Measurements from ENCODE around the gene BANP.
"Not testable (repeated sequence)": the region's sequence is repeated elsewhere in the genome, so short reads cannot be mapped to it uniquely, and the experiment has no call there.

BANP gene

DNA sequence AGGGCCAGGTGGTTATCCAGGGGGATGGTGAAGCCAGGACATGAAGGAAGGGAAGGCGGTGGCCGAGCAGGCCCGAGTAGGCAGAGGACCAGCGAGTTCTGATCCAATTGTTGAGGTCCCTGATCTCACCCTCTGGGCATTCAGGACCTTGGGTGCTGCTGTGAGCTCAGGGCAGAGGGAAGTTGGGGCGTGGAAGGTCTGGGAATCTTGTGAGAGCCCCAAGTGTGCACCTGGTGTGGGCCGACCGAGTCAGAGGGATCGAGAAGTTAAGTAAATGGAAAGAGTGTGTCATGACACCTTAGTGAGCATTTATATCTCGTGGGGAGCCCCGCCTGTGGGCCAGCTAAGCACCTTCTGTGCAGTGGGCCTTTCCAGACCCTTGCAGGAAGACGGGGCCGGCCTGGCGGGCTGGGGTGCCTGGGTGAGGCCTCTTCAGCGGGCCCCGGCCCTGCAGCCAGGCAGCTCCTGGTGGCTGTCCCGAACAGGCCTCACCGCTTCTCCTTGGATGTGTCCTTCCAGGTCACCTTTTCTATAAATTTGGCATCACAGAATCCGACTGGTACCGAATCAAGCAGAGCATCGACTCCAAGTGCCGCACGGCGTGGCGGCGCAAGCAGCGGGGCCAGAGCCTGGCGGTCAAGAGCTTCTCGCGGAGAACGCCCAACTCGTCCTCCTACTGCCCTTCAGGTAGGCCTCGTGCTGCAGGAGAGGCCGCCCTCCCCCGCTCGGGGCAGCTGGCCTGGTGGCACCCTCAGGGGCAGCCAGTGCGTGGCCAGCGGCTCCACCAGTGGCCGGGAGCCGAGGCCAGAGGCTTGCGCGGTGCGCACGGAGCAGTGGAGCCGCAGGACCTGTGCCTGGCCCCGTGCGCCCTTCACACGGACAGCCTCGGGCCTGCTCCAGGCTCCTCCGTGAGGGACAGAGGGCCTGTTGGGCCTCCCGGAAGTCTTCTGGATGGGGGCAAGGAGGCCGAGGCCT, 76.0 kb downstream of the BANP start:
- in situ Hi-C loops (cut with HindIII; ENCODE audit: low sequenced_read_pairs) = no loop called here

DNA sequence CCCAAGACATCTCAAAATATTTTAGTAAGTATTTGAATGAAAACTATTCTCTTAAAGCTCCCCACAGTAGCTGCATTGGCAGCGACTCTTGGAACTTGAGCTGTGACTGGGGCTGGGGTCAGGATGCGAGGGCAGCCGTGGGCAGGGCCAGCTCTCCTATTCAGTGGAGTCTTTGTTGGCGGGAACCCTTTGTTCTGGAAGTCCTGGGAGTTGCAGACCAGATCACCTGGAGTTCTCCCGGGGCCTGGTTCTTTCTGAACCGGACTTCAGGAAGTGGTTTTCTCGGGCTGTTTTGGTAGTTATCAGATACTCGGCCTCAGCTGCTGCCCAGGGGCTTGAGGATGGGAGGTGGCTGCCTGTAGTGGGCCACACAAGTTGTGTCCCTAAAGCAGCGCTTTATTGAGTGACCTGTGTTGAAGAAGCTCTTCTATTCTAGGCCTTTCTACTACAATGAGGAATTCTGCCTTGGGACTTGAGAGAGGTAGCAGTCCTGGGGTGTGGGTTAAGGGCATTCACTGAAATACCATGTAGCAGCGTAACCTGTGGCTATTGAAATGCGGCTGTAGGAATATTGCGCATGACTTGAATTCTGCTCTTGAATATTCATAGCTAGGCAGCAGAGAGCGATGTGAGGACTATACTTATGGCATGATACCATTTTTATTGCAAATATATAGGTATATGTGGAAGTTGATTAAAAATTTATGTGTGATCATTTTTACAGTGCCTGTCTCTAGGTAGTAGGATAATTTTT, 77.1 kb downstream of the BANP start:
- in situ Hi-C loops (cut with HindIII; ENCODE audit: low sequenced_read_pairs) = not testable (repeated sequence)

DNA sequence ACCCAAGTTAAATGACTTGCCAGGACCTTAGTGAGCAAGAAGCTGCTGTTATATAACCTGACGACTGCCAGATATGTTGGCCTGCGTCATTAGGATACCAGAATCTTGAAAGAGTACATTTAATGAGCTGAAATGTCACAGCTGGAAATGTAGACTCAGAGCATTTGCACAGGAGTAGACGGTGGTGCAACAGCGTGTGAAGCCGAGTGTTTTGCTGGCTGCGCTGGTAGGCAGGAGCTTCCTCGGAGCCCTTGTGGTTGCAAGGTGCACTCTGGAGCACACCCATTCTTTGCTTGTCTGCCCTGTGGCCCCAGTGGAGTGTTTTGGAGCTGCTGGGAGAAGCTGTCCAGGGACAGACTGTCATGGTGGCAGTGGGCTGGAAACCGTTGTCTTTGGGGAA, 79.3 kb downstream of the BANP start:
- in situ Hi-C loops (cut with HindIII; ENCODE audit: low sequenced_read_pairs) = no loop called here

DNA sequence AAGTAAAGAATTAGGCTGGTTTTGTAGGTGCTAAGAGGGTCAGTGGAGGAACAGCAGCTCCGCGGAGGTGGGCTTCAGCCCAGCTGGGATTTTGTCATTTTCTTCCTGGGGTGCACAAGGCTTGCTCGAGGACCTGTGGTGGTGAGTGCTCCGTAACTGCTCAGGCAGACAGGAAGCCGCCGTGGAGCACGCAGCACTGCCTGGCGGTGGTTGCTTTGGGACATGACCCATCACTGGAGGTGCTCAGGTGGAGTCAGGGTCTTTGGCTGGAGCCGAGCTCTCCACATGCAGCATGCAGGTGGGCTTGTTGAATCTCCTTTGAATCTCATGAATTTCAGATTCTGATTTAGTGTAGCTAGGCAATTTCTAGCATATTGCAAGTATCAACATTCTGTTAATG, 79.7 kb downstream of the BANP start:
- in situ Hi-C loops (cut with HindIII; ENCODE audit: low sequenced_read_pairs) = not testable (repeated sequence)

DNA sequence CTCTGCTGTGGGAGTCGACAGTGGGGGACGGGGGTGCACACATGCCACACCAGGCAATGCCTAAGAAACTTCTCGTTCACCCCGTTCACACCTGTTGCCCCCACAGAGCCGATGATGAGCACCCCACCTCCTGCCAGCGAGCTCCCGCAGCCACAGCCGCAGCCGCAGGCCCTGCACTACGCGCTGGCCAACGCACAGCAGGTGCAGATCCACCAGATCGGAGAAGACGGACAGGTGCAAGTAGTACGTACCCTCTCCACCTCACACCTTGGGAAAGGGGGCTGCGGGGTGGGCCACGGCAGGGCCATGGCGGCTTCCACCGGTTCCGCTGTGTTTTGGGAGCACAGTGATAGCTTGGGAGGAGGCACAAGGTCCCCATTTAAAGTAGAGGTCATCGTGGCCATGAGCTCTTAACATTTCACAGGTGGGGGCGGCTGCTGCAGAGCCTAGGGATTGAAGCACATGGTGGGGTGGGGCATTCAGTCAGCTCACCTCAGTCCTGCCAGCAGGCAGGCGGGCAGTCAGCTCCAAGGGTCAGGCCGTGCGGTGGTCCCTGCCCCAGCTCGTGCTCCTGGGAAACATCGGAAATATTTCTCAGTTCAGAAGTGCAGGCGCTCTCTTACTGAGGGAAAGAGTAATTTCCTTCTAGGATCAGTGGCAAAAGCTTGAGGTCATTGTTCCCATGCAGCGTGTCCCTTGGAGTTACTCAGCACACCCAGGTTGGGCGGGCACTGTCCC, 81.9 kb downstream of the BANP start:
- in situ Hi-C loops (cut with HindIII; ENCODE audit: low sequenced_read_pairs) = not testable (repeated sequence)

DNA sequence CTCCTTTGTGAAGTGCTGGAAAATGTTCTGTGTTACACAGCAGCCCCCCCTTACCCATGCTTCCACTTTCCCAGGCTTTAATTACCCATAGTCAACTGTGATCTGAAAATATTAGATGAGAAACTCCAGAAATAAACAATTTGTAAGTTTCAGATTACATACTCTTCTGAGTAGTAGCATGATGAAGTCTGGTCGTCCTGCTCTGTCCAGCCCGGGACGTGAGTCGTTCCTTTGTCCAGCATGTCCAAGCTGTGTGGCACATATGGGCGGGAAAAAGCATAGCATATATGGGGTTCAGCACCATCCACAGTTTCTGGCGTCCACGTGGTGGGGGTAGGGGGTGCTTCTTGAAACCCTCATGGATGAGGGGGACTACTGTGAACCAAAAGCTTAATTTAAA, 83.5 kb downstream of the BANP start:
- in situ Hi-C loops (cut with HindIII; ENCODE audit: low sequenced_read_pairs) = no loop called here

DNA sequence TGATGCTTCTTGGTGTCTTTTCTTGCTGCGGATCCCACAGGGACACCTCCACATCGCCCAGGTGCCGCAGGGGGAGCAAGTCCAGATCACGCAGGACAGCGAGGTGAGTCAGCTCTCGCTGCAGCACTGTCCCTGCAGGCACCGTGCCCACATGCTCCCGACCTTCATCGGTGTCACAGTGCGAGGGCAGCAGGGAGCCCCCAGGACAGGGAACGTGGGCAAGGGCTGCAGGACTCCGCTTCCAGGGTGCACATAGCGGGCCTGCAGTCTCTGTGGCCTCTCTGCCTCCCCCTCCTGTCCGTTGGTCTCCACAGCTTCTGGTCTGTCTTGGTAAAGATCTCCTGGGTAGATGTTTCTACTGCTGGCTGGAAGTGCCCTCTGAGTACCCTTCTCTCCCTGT, 84.1 kb downstream of the BANP start:
- in situ Hi-C loops (cut with HindIII; ENCODE audit: low sequenced_read_pairs) = no loop called here

DNA sequence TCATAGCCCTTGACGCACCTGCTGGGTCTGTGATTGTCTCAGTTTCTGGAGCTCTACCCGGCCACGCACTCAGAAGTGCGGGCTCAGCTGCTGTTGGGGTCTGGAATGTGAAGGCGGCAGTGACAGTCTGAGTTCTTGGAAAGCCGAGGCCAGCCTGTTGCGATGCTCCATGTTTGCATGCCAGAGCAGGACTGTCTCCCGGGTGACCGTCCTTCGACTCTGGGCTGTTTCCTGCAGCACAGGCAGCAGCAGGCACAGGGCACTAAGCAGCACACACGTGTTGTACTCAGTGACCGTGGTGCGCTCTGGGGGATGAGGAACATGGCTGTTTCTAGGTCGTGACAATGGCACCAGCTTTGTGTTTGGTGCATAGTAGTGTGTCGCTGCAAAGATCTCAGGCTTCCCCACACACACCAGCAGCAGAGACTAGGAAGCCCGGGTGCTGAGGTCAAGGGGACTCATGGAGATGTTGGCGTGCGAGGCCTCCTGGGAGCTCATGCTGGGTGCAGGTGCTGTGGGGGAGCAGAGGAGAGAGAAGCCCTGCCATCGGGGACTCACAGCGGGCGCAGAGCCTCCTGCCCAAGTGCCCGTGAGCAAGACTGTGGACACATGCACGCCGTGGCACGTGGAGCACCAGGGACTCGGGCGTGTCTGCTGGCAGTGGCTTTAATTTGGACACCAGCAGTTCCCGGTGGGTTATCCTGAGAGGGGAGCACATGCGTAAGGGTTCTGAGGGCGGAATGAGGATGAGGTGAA, 84.8 kb downstream of the BANP start:
- in situ Hi-C loops (cut with HindIII; ENCODE audit: low sequenced_read_pairs) = not testable (repeated sequence)

DNA sequence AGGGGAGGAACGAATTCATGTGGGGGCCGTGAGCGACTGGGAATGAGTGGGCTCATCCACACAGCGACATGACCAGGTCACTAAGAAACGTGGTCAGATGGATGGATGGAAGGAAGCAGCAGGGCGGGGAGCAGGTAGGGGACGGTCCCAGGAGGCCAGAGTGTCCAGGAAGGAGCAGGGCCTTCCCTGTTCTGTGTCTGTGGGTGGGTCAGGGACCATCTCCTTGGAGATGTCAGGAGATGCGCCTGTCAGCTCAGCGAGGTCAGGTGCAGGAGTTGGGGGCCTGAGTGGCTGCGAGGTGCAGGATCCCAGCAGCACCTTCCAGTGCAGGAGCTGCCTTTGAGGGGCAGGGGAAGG, 85.4 kb downstream of the BANP start:
- in situ Hi-C loops (cut with HindIII; ENCODE audit: low sequenced_read_pairs) = not testable (repeated sequence)

DNA sequence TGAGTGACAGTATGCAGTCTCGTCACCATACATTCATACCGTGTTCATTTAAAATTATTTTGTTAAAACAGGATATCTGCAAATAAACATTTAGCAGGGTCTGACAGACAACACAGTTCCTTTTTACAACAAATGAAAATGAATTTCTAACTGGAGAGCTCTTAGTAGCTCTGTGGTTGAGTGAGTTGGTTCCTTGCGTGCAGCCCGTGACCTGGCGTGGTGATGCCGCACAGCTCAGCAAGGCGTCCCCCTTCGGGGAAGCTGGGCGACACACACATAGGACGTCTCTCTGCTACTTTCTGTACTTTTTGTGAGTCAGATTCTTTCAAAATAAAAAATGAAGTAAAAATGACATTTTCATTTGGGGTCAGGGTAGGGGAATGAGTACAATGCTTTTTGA, 86.1 kb downstream of the BANP start:
- in situ Hi-C loops (cut with HindIII; ENCODE audit: low sequenced_read_pairs) = not testable (repeated sequence)

DNA sequence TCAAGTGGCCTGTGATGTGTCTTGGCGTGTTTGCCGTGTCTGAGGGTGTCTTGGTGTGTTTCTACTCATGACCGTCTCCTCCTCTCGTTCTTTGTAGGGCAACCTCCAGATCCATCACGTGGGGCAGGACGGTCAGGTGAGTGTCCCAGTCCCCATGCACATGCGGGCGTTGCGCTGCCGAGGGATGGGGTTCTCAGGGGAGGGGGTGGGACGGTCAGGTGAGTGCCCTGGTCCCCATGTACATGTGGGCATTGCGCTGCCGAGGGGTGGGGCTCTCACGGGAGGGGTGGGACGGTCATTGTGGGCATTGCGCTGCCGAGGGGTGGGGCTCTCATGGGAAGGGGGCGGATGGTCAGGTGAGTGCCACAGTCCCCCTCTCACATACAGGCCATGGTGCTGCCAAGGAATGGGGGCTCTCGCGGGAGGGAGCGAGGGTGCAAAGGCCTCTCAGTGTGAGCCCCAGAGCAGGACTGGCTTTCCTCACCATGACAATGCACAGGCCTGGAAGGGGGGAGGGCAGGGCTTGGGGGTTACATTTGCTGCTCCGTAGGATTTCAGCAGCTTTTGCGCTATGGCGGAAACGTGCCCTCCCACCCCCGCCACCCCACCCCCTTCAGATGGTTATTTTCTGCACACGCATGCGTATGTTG, 86.8 kb downstream of the BANP start:
- in situ Hi-C loops (cut with HindIII; ENCODE audit: low sequenced_read_pairs) = not testable (repeated sequence)

DNA sequence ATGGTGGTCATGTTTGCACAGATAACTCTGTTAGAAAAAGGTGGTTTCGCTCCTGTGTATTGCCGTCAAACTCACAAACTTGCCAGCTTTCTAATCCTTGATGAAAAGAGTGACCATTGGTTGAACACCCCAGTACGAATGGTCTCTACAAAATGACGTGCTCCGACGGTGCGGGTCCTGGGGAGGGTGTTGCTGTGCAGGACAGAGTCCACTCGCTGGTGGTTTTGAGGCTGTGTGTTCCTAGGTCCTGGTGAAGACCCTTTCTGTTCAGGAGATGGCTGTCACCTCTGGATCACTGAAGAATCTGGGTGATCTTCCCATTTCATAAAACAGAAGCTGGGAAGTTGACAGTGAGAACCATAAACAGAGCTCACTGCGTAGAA, 87.3 kb downstream of the BANP start:
- in situ Hi-C loops (cut with HindIII; ENCODE audit: low sequenced_read_pairs) = not testable (repeated sequence)

DNA sequence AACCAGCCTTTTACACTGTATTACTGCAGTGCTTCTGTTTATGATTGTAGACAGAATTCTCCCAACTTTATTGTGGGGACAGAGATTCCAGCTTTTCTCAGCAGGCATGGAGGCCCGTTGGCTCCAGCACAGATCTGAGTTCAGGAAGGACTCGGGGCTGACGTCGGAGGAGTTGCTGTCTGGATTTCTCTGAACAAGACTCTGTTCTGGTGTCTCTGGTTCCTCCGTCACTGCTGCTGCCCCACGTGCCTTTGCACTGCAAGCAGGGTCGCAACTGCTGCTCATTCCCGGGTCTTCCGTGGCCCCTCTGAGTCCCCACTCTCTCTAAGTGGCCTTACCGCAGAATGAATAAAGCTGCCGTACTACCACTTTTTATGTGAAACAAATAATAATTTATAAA, 88.4 kb downstream of the BANP start:
- in situ Hi-C loops (cut with HindIII; ENCODE audit: low sequenced_read_pairs) = no loop called here

DNA sequence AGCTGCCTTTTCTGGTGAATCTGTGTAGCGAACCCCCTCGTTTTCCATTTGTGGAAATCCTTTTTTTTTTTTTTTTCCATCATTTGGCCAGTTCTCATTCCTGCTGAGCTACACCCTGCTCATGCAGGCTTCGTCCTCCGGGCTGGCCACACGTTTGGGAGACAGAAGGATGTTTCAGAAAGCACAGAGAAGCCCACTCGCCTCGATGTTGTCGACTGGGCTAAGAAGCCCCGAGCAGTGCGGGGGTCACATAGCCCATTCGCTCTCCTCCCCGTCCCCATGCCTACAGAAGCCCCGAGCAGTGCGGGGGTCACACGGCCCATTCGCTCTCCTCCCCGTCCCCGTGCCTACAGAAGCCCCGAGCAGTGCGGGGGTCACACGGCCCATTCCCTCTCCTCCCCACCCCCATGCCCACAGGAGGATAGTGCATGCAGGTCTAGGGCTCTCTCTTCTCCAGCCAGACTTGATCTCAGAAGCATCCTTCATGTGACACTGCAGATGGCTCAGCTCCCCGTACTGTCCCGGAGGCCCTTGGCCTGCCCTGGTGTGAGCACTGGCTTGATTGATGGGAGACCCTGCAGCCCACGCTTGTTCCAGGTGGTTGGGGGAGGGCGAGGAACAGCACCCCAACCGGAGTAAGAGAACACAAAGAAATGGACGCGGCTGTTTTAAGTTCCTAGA, 89.1 kb downstream of the BANP start:
- in situ Hi-C loops (cut with HindIII; ENCODE audit: low sequenced_read_pairs) = not testable (repeated sequence)

DNA sequence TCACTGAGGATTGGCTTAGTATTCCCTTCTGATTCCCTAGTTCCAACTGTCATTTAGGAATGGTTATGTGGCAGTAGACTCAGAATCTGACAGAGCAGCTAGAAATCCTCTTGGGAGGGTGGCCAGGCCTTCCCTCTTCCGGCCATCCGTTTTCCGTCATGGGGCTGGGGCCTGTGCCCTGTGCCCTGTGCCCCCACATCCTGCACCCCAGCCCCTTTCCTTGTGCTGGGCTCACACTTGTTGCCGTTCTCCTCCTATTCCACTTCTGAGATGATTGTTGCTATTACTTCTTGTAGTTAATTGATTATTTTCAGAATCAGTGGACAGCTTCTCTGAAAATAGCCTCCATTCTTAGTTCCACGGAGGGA, 89.6 kb downstream of the BANP start:
- in situ Hi-C loops (cut with HindIII; ENCODE audit: low sequenced_read_pairs) = not testable (repeated sequence)

DNA sequence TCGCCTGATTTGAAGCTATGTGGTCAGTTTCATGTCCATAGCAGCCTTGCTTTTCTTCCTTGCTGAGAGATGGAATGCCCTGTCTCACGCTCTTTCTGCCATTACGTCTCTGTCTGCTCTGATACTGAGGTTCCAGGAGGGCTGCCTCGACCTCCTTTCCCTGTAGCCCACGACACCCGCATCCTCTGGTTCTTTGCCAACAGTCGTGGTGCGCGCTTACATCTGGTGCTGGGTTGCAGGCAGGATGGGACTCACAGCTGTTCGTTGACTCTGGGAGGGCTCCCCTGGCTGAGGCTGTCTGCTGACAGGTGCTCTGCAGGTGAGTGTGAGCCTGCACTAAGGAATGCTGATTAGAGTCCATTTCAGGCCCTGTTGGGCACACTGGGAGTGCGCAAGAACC, 90.3 kb downstream of the BANP start:
- in situ Hi-C loops (cut with HindIII; ENCODE audit: low sequenced_read_pairs) = not testable (repeated sequence)

DNA sequence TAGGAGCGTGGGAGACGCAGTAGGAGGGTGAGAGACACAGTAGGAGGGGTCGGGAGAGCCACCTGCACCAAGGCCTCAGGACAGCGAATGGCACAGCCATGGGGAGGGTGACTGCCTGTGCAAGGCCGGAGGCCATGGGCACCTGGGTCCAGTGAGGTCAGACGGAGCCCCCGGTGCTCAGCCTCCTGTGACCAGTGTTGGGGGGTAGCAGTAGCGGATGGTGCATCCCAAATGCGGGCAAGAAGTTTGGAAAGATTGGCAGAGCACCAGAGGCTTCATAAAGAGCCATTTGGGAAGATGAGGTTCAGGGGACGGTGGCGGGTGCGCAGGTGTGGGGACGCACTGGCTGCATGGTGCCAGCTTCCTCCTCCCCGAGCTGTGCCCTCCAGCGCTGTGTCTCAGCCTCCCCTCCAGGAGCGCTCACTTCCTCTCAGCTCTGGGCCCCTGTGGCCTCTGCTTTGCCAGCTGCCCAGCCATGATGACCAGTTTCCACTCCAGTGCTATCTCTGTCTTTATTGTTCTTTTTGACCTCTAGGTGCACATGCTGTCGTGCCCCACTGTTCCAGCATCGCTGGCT, 90.8 kb downstream of the BANP start:
- in situ Hi-C loops (cut with HindIII; ENCODE audit: low sequenced_read_pairs) = not testable (repeated sequence)

DNA sequence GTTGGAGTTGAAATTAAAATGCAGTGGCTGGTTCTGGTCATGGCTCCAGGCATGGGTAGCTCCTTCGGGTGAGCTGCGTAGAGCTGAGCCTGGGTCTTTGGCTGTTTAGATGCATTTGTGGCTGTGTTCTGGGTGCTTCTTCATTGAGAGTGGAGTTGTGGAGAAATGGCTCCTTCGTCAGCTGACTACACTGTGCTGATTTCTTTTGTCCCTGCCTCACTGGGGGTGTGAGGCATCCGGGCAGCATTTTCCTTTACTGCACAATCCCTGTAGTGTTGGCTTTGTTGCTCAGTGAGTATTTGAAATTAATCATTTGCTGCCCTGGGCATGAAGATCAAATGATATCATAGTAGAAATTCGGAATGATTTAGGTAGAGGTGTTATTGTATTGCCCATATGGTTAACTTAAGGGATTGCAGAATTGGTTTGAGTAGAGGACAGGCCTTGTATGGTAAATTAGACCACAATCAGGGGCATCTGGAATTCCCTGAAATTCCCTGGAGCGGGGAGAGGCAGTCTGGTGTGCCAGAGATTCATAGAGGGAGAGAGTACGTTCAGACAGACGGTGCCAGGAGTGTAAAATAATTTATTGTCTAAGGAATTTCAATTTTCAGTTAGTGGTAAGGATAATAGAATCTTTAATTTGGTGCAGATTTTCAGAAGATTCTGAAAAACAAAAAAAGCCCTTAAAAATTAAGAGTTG, 92.1 kb downstream of the BANP start:
- in situ Hi-C loops (cut with HindIII; ENCODE audit: low sequenced_read_pairs) = not testable (repeated sequence)

DNA sequence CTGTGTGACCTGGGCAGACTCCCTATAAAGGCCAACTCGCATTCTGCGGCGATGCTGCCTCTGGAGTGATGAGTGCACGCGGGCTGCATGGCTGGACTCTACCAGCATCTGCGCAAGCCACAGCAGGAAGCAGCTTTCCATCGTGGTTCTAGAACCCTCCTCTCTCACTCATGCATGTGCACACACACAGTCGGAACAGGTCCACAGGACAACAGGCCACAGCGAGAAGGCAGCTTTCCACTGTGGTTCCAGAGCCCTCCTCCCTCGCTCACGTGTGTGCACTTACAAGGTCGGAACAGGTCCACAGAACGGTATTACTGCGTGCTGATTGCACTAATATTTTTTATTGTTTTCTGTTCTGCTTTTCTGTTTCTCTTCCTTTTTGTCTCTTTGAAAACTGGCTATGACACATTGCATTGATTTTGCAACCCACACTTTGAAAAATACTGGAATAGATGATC, 92.9 kb downstream of the BANP start:
- in situ Hi-C loops (cut with HindIII; ENCODE audit: low sequenced_read_pairs) = not testable (repeated sequence)
